ENCODE results near the gene PHACTR1. TPM values are rescaled to one million over a fixed set of nuclear protein-coding genes. Genes with fewer than 3 reads are reported as not detected.
A peak's percentile ranks its signal among the peaks of the same experiment; 100 is the strongest.

The PHACTR1 gene
- total and polyA plus RNA-seq, 2 experiments from 2014 or later, result 0.65 to 3.2 TPM

GRCh38 chr6:12957321-12958051 lies 240.9 kb downstream of the PHACTR1 start:
- Histone ChIP-seq H3K27me3 (replicated peaks; ENCODE audit: insufficient read depth) (no peaks in the 10 kb centered on the region; the same call in 1 of the 2 replicates), H4K20me1 (ENCODE audit: insufficient read depth) (no peaks in the 10 kb centered on the region), H3K4me3 (peak overlapping the region; percentile 76), H3F3A (ENCODE audit: insufficient read depth) (no peaks in the 10 kb centered on the region), H3K79me2 (ENCODE audit: insufficient read depth) (no peaks in the 10 kb centered on the region), H3K36me3 (ENCODE audit: low read depth) (no peaks in the 10 kb centered on the region), H3K4me1 (ENCODE audit: insufficient read depth) (0 out of 2 replicates have a peak, but pooled peaks cover 2% of the 10 kb centered on the region), H3K9me2 (ENCODE audit: insufficient read depth) (no peaks in the 10 kb centered on the region), H3K9ac (peak overlapping the region; percentile 66), H3K27ac (no peak overlapping the region), H3K9me3 (ENCODE audit: low read depth) (no peaks in the 10 kb centered on the region), H2AFZ (peak overlapping the region; percentile 94), H3K4me2 (ENCODE audit: unreplicated experiment) (peak overlapping the region; percentile 98)
- peak; percentile 76 for DNase-seq
- in situ Hi-C loops (cut with MboI), result no loop called here
- WGBS, 2 experiments (ENCODE audit: low coverage in 1 of 2, low lambda C conversion rate in 2 of 2, missing lambda C conversion rate in 2 of 2), result 1% methylated on average over 24 of the region's 24 CpGs
- no peak for TF ChIP-seq EZH2phosphoT487 (IDR thresholded peaks at IDR 0.05; ENCODE audit: insufficient read depth, low read depth)
- TF ChIP-seq EZH2 (IDR thresholded peaks at IDR 0.05; ENCODE audit: insufficient read depth, poor library complexity, severe bottlenecking), result no peak

DNA sequence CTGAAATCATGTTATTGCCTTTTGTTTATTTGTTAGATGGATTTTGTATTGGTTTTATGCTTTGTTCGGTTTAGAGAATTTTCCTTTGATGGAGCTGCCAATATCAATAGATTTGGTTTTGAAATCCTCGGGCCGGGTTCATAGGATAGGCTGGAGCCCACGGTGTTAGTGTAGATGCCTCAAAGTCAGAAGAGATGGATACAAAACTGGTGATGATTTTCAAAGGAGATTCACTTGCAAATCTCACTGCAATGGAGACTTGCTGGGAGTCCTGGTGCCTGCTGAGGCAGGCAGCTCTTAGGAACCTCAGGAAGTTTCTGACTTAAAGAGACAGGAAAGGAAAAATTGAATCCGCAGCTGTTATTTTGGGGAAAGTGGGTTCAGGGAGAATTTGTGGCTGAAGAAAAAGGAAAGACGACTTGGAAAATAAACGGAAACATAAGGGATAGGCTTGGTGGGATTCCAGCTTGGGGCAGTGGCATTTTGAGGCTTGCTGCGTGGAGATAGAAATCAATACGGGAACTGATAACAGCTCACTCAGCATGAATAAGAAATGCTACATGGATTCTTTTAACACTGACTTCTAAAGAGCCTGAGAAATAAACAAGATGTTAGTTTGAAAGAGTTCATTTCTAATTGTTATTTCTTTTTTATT lies 241.6 kb downstream of the PHACTR1 start:
- H2AFZ ChIP-seq, result peak overlapping the region; percentile 94
- H3K4me3 ChIP-seq, result peak overlapping the region; percentile 76
- peak overlapping the region; percentile 98 for H3K4me2 ChIP-seq (ENCODE audit: unreplicated experiment)
- DNase-seq, result peak; percentile 44
- H3K27ac ChIP-seq, result no peak overlapping the region
- no peaks in the 10 kb centered on the region for H3K9me3 ChIP-seq (ENCODE audit: low read depth)
- in situ Hi-C loops (cut with MboI), result no loop called here
- no peaks in the 10 kb centered on the region for H3K9me2 ChIP-seq (ENCODE audit: insufficient read depth)
- H3K4me1 ChIP-seq (ENCODE audit: insufficient read depth), result peaks cover 8% of the 10 kb centered on the region
- TF ChIP-seq EZH2phosphoT487 (IDR thresholded peaks at IDR 0.05; ENCODE audit: insufficient read depth, low read depth), result no peak
- no peak for TF ChIP-seq EZH2 (IDR thresholded peaks at IDR 0.05; ENCODE audit: insufficient read depth, poor library complexity, severe bottlenecking)
- no peaks in the 10 kb centered on the region for H3K79me2 ChIP-seq (ENCODE audit: insufficient read depth)
- no peaks in the 10 kb centered on the region; the same call in 1 of the 2 replicates for H3K27me3 ChIP-seq (replicated peaks; ENCODE audit: insufficient read depth)
- H3F3A ChIP-seq (ENCODE audit: insufficient read depth), result no peaks in the 10 kb centered on the region
- 4 to 8% methylated on average over 9 of the region's 9 CpGs for WGBS, 2 experiments (ENCODE audit: low coverage in 1 of 2, low lambda C conversion rate in 2 of 2, missing lambda C conversion rate in 2 of 2)
- no peaks in the 10 kb centered on the region for H4K20me1 ChIP-seq (ENCODE audit: insufficient read depth)
- H3K36me3 ChIP-seq (ENCODE audit: low read depth), result no peaks in the 10 kb centered on the region
- H3K9ac ChIP-seq, result peak overlapping the region; percentile 66

DNA sequence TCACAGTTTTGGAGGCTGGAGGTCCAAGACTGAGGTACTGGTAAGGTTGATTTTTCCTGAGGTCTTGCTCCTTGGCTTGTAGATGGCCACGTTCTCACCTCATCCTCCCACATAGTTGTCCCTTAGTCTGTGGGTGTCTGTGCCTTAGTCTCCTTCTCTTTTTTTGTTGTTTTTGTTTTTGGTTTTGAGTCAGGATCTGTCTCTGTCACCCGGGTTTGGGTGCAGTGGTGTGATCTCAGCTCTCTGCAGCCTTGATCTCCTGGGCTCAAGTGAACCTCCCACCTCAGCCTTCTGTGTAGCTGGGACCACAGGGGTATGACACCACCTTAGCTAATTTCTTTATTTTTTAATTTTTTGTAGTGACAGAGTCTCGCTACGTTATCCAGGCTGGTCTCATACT lies 245.2 kb downstream of the PHACTR1 start:
- TF ChIP-seq EZH2 (IDR thresholded peaks at IDR 0.05; ENCODE audit: insufficient read depth, poor library complexity, severe bottlenecking), result no peak
- no peak for TF ChIP-seq EZH2phosphoT487 (IDR thresholded peaks at IDR 0.05; ENCODE audit: insufficient read depth, low read depth)
- 93% methylated on average over 4 of the region's 4 CpGs for whole genome bisulfite sequencing, 2 experiments (ENCODE audit: low coverage in 1 of 2, low lambda C conversion rate in 2 of 2, missing lambda C conversion rate in 2 of 2)
- no peak for DNase-seq
- no peak overlapping the region for H3K27ac ChIP-seq
- peaks cover 8% of the 10 kb centered on the region for H3K4me1 ChIP-seq (ENCODE audit: insufficient read depth)
- H3K9me3 ChIP-seq (ENCODE audit: low read depth), result no peaks in the 10 kb centered on the region
- no peaks in the 10 kb centered on the region for H3K36me3 ChIP-seq (ENCODE audit: low read depth)
- no peak overlapping the region for H3K4me3 ChIP-seq
- in situ Hi-C loops (cut with MboI), result no loop called here
- H3K4me2 ChIP-seq (ENCODE audit: unreplicated experiment), result no peak overlapping the region
- H3K27me3 ChIP-seq (replicated peaks; ENCODE audit: insufficient read depth), result no peaks in the 10 kb centered on the region
- H3F3A ChIP-seq (ENCODE audit: insufficient read depth), result 0 out of 2 replicates have a peak, but pooled peaks cover 3% of the 10 kb centered on the region
- H3K9me2 ChIP-seq (ENCODE audit: insufficient read depth), result no peaks in the 10 kb centered on the region
- no peak overlapping the region for H3K9ac ChIP-seq
- H4K20me1 ChIP-seq (ENCODE audit: insufficient read depth), result no peaks in the 10 kb centered on the region
- no peak overlapping the region for H2AFZ ChIP-seq
- no peaks in the 10 kb centered on the region for H3K79me2 ChIP-seq (ENCODE audit: insufficient read depth)

DNA sequence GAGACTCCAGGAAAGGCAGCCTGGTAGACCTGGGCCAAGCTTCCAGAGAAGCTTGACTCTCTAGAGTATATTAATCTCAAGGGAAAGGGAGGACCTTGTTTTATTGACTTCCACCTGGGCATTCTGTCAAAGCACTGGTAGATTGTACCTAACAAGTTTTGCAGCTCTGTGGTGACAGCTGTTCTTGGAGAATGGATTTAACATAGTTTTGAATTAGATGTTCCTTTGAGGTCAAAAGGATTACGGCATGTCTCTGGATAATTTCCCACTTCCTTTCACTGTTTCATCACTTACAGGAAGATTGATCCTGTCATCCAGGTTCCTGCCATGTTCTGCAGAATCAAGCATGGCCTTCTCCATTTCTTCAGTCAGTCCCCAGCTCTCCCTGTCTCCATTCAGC lies 246.0 kb downstream of the PHACTR1 start:
- Histone ChIP-seq H3K4me3 (no peak overlapping the region), H4K20me1 (ENCODE audit: insufficient read depth) (no peaks in the 10 kb centered on the region), H3K9me2 (ENCODE audit: insufficient read depth) (no peaks in the 10 kb centered on the region), H3F3A (ENCODE audit: insufficient read depth) (peaks cover 10% of the 10 kb centered on the region; the same call in 1 of the 2 replicates), H3K36me3 (ENCODE audit: low read depth) (no peaks in the 10 kb centered on the region), H3K27ac (no peak overlapping the region), H3K79me2 (ENCODE audit: insufficient read depth) (no peaks in the 10 kb centered on the region), H3K4me1 (ENCODE audit: insufficient read depth) (peaks cover 13% of the 10 kb centered on the region), H3K9me3 (ENCODE audit: low read depth) (no peaks in the 10 kb centered on the region), H3K9ac (no peak overlapping the region), H3K27me3 (replicated peaks; ENCODE audit: insufficient read depth) (no peaks in the 10 kb centered on the region), H3K4me2 (ENCODE audit: unreplicated experiment) (no peak overlapping the region), H2AFZ (peak overlapping the region; percentile 61)
- in situ Hi-C loops (cut with MboI), result no loop called here
- no peak for TF ChIP-seq EZH2 (IDR thresholded peaks at IDR 0.05; ENCODE audit: insufficient read depth, poor library complexity, severe bottlenecking)
- no peak for TF ChIP-seq EZH2phosphoT487 (IDR thresholded peaks at IDR 0.05; ENCODE audit: insufficient read depth, low read depth)
- no peak for DNase-seq
- WGBS, 2 experiments (ENCODE audit: low coverage in 1 of 2, low lambda C conversion rate in 2 of 2, missing lambda C conversion rate in 2 of 2), result 42 to 61% methylated on average over 1 of the region's 1 CpG

All from GM23248 (cell line).